ENCODE data around the gene MTMR3.

GRCh38 chr22:29985912-29986311 is 102.9 kb downstream of the MTMR3 start:
- TF ChIP-seq CTCF (IDR thresholded peaks at IDR 0.05) (no peak), EZH2 (IDR thresholded peaks at IDR 0.05) (no peak)

All from neural progenitor cell (in vitro differentiated cells).